Measurements from ENCODE around the gene APOBEC3C. TPM values are rescaled to one million over a fixed set of nuclear protein-coding genes. Genes with fewer than 3 reads are reported as not detected.
"Not testable (repeated sequence)": the region's sequence is repeated elsewhere in the genome, so short reads cannot be mapped to it uniquely, and the experiment has no call there.

The APOBEC3C gene
- total and polyA plus RNA-seq, 2 experiments from 2014 or later: 6.6 to 104 TPM

DNA sequence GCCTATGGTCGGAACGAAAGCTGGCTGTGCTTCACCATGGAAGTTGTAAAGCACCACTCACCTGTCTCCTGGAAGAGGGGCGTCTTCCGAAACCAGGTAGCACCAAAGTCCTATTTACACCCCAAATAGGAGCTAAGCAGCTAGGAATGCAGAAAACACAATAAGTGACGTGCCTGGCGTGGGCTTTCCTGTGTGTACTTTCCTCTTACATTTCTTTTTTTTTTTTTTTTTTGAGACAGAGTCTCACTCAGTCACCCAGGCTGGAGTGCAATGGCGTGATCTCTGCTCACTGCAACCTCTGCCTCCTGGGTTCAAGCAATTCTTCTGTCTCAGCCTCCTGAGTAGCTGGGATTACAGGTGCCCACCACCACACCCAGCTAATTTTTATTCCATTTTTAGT, 35.4 kb downstream of the APOBEC3C start:
- H3K4me2 ChIP-seq (ENCODE audit: unreplicated experiment); H3K9me2 ChIP-seq (ENCODE audit: insufficient read depth); H3K9me3 ChIP-seq (ENCODE audit: low read depth); H3K27ac ChIP-seq; H3K36me3 ChIP-seq (ENCODE audit: low read depth); in situ Hi-C loops (cut with MboI); H3F3A ChIP-seq (ENCODE audit: insufficient read depth); H2AFZ ChIP-seq; H3K4me1 ChIP-seq (ENCODE audit: insufficient read depth); H3K9ac ChIP-seq; H3K4me3 ChIP-seq; H4K20me1 ChIP-seq (ENCODE audit: insufficient read depth); DNase-seq; H3K79me2 ChIP-seq (ENCODE audit: insufficient read depth); H3K27me3 ChIP-seq (replicated peaks; ENCODE audit: insufficient read depth): not testable (repeated sequence)
- WGBS, 2 experiments (ENCODE audit: low coverage in 1 of 2, low lambda C conversion rate in 2 of 2, missing lambda C conversion rate in 2 of 2): 92 to 95% methylated on average over 7 of the region's 7 CpGs

DNA sequence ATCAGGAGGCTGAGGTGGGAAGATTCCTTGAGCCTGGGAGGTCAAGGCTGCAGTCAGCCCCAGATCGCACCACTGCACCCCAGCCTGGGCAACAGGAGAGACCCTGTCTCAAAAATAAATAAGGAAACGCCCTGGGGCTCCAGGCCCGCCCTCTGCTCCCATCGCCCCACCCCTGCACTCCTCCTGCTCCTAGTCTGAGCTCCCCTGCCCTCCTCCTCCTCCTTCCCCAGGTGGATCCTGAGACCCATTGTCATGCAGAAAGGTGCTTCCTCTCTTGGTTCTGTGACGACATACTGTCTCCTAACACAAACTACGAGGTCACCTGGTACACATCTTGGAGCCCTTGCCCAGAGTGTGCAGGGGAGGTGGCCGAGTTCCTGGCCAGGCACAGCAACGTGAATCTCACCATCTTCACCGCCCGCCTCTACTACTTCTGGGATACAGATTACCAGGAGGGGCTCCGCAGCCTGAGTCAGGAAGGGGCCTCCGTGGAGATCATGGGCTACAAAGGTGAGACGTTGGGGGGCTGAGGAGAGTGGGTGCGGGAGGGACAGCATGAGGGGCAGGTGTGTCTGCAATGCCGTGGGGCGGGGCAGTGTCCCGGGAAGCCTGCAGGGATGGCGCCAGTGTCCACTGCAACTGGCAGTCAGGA, 37.9 kb downstream of the APOBEC3C start:
- H3K9me3 ChIP-seq (ENCODE audit: low read depth); H3K4me1 ChIP-seq (ENCODE audit: insufficient read depth); H4K20me1 ChIP-seq (ENCODE audit: insufficient read depth); H3K9ac ChIP-seq; H3K36me3 ChIP-seq (ENCODE audit: low read depth); H2AFZ ChIP-seq; in situ Hi-C loops (cut with MboI); H3F3A ChIP-seq (ENCODE audit: insufficient read depth); H3K4me2 ChIP-seq (ENCODE audit: unreplicated experiment); DNase-seq; H3K27ac ChIP-seq; H3K27me3 ChIP-seq (replicated peaks; ENCODE audit: insufficient read depth); H3K79me2 ChIP-seq (ENCODE audit: insufficient read depth); H3K9me2 ChIP-seq (ENCODE audit: insufficient read depth); H3K4me3 ChIP-seq: not testable (repeated sequence)
- 67 to 74% methylated on average over 12 to 16 of the region's 18 CpGs for WGBS, 2 experiments (ENCODE audit: low coverage in 1 of 2, low lambda C conversion rate in 2 of 2, missing lambda C conversion rate in 2 of 2)

DNA sequence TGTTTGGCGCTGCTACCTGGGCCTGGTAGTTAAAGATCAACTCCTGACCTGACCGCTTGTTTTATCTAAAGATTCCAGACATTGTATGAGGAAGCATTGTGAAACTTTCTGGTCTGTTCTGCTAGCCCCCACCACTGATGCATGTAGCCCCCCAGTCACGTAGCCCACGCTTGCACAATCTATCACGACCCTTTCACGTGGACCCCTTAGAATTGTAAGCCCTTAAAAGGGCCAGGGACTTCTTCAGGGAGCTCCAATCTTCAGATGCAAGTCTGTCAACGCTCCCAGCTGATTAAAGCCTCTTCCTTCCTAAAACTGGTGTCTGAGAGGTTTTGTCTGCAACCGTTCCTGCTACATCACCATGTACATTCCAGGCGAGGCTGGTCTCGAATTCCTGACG, 41.6 kb downstream of the APOBEC3C start:
- Histone ChIP-seq H2AFZ (no peak overlapping the region), H3K27me3 (replicated peaks; ENCODE audit: insufficient read depth) (no peaks in the 10 kb centered on the region; the same call in 1 of the 2 replicates), H3K4me3 (no peak overlapping the region), H3K36me3 (ENCODE audit: low read depth) (no peaks in the 10 kb centered on the region), H3K9me3 (ENCODE audit: low read depth) (no peaks in the 10 kb centered on the region), H3K79me2 (ENCODE audit: insufficient read depth) (no peaks in the 10 kb centered on the region), H3F3A (ENCODE audit: insufficient read depth) (no peaks in the 10 kb centered on the region), H3K9ac (no peak overlapping the region), H3K27ac (no peak overlapping the region), H3K4me1 (ENCODE audit: insufficient read depth) (no peaks in the 10 kb centered on the region), H3K9me2 (ENCODE audit: insufficient read depth) (no peaks in the 10 kb centered on the region), H3K4me2 (ENCODE audit: unreplicated experiment) (no peak overlapping the region), H4K20me1 (ENCODE audit: insufficient read depth) (no peaks in the 10 kb centered on the region)
- in situ Hi-C loops (cut with MboI): no loop called here
- TF ChIP-seq EZH2 (IDR thresholded peaks at IDR 0.05; ENCODE audit: insufficient read depth, poor library complexity, severe bottlenecking): no peak
- no peak for TF ChIP-seq EZH2phosphoT487 (IDR thresholded peaks at IDR 0.05; ENCODE audit: insufficient read depth, low read depth)
- WGBS, 2 experiments (ENCODE audit: low coverage in 1 of 2, low lambda C conversion rate in 2 of 2, missing lambda C conversion rate in 2 of 2): 83 to 84% methylated on average over 11 of the region's 11 CpGs
- no peak for DNase-seq

DNA sequence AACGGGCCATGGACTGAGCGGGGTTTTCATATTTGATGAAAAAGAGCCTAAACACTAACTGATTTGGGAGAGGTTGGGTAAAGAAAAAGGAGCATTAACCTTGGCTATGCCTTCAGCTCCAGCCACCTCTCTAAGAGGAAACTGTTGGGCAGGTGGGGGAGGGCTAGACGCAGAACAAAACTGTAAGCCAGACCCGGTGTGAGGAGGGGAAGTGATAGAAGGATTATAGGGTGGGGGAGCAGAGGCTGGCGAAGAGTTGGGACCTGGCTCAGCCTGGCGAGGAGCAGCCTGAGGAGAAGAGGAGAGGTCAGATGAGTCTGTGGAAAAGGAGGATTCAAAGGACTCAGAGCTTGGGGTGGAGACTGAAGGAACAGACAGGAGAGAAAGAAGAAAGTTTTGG, 47.2 kb downstream of the APOBEC3C start:
- H3K36me3 ChIP-seq (ENCODE audit: low read depth); in situ Hi-C loops (cut with MboI); H3K27me3 ChIP-seq (replicated peaks; ENCODE audit: insufficient read depth); H4K20me1 ChIP-seq (ENCODE audit: insufficient read depth); H3K9me3 ChIP-seq (ENCODE audit: low read depth); H3F3A ChIP-seq (ENCODE audit: insufficient read depth); H3K9me2 ChIP-seq (ENCODE audit: insufficient read depth); H3K79me2 ChIP-seq (ENCODE audit: insufficient read depth); H3K4me2 ChIP-seq (ENCODE audit: unreplicated experiment); H3K4me1 ChIP-seq (ENCODE audit: insufficient read depth); H3K9ac ChIP-seq; H3K4me3 ChIP-seq; H2AFZ ChIP-seq; DNase-seq; H3K27ac ChIP-seq: not testable (repeated sequence)
- WGBS, 2 experiments (ENCODE audit: low coverage in 1 of 2, low lambda C conversion rate in 2 of 2, missing lambda C conversion rate in 2 of 2): 69 to 73% methylated on average over 6 of the region's 6 CpGs

DNA sequence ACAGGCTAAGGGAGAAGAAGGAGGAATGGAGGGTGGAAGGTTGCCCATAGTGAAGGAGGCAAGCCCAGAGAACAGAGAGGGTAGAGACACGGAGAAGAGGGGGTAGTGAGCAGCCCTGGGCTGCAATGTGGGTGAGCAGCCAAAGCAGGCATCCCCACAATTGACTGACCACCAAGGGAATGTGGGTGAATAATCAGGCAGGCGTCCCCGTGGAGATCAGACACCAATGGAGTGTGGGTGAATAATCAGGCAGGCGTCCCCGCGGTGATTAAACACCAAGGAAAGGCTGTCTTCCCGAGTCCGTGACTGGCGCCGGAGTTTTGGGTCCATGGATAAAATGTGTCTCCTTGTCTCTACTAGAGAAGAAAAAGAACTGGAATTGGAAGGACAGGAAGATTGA, 47.9 kb downstream of the APOBEC3C start:
- H3K27ac ChIP-seq; H3K79me2 ChIP-seq (ENCODE audit: insufficient read depth); H2AFZ ChIP-seq; H3F3A ChIP-seq (ENCODE audit: insufficient read depth); H3K9me2 ChIP-seq (ENCODE audit: insufficient read depth); H3K4me3 ChIP-seq; H3K4me2 ChIP-seq (ENCODE audit: unreplicated experiment); H3K4me1 ChIP-seq (ENCODE audit: insufficient read depth); in situ Hi-C loops (cut with MboI); H3K9ac ChIP-seq; H3K27me3 ChIP-seq (replicated peaks; ENCODE audit: insufficient read depth); H3K36me3 ChIP-seq (ENCODE audit: low read depth); H4K20me1 ChIP-seq (ENCODE audit: insufficient read depth); H3K9me3 ChIP-seq (ENCODE audit: low read depth): not testable (repeated sequence)
- WGBS, 2 experiments (ENCODE audit: low coverage in 1 of 2, low lambda C conversion rate in 2 of 2, missing lambda C conversion rate in 2 of 2): 78 to 82% methylated on average over 9 to 10 of the region's 10 CpGs
- DNase-seq: peak; percentile 27

DNA sequence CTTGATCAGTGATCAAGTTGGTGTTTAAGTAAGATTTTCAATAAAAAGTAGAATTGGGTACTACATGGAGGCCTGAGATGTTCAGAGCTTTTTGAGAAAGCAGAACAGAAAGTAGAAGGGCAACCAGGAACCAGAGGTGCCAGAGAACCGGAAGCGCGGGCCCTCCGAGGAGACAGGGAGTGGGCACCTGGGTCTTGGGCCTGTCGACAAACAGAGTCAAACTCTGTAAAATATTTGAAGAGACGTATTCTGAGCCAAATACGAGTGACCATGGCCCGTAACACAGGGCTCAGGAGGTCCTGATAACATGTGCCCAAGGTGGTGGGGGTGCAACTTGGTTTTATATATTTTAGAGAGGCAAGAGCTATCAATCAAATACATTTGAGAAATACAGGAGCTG, 49.8 kb downstream of the APOBEC3C start:
- H3K4me3 ChIP-seq; H3K9me3 ChIP-seq (ENCODE audit: low read depth); H3K27ac ChIP-seq; H3K36me3 ChIP-seq (ENCODE audit: low read depth); H4K20me1 ChIP-seq (ENCODE audit: insufficient read depth); in situ Hi-C loops (cut with MboI); H3F3A ChIP-seq (ENCODE audit: insufficient read depth); H3K27me3 ChIP-seq (replicated peaks; ENCODE audit: insufficient read depth); H3K4me1 ChIP-seq (ENCODE audit: insufficient read depth); H3K9ac ChIP-seq; DNase-seq; H2AFZ ChIP-seq; H3K4me2 ChIP-seq (ENCODE audit: unreplicated experiment); H3K9me2 ChIP-seq (ENCODE audit: insufficient read depth); H3K79me2 ChIP-seq (ENCODE audit: insufficient read depth): not testable (repeated sequence)
- WGBS, 2 experiments (ENCODE audit: low coverage in 1 of 2, low lambda C conversion rate in 2 of 2, missing lambda C conversion rate in 2 of 2): 84 to 87% methylated on average over 8 of the region's 8 CpGs

DNA sequence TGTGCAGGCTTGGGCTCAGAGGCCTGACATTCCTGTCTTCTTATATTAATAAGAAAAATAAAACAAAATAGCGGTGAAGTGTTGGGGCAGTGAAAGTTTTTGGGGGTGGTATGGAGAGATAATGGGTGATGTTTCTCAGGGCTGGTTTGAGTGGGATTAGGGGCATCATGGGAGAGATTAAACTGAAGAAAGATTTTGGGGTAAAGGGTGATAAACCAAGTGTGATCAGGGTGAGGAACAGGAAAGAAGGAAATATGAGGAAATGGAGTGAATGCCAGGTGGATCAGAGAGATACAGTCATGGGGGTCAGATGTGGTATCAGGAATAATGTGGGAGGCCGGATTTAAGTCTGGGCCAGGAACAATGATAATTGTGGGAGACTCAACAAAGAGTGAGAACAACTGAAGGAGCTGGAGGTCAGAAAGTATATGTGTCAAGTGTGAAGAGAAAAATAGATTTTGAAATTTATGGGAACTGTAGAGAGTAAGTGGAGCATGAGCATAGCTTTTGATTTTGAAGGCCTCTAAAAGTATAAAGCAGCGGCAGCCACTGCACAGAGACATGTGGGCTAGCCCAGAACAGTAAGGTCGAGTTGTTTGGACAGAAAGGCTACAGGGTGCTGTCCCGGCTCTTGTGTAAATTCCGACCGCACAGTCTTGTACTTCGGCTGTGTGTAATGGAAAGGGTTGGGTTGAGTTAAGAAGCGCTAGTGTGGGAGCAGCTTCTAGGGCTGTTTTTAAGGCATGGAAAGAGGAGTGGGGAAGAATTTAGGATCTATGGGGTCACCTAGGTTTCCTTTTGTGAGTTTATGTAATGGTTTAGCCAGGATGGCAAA, 52.6 kb downstream of the APOBEC3C start:
- H3K79me2 ChIP-seq (ENCODE audit: insufficient read depth); in situ Hi-C loops (cut with MboI); H3K27ac ChIP-seq; H3K4me1 ChIP-seq (ENCODE audit: insufficient read depth); H3K4me3 ChIP-seq; H3K36me3 ChIP-seq (ENCODE audit: low read depth); H3K9me3 ChIP-seq (ENCODE audit: low read depth); DNase-seq; H4K20me1 ChIP-seq (ENCODE audit: insufficient read depth); H3K4me2 ChIP-seq (ENCODE audit: unreplicated experiment); H3F3A ChIP-seq (ENCODE audit: insufficient read depth); H2AFZ ChIP-seq; H3K9ac ChIP-seq; H3K9me2 ChIP-seq (ENCODE audit: insufficient read depth): not testable (repeated sequence)
- 77 to 80% methylated on average over 9 of the region's 9 CpGs for WGBS, 2 experiments (ENCODE audit: low coverage in 1 of 2, low lambda C conversion rate in 2 of 2, missing lambda C conversion rate in 2 of 2)
- H3K27me3 ChIP-seq (replicated peaks; ENCODE audit: insufficient read depth): 0 out of 2 replicates have a peak, but pooled peaks cover 10% of the 10 kb centered on the region
